Activated CD4-positive, alpha-beta T cell treated with anti-CD3 and anti-CD28 coated beads, Interleukin-2, Interleukin-4, amounts not matched to agents 100 ng/mL and 50 ng/mL, durations not matched to agents 16 hours and 8 hours (primary cell): Measurements from ENCODE around the gene GATA6.
"Not testable (repeated sequence)": the region's sequence is repeated elsewhere in the genome, so short reads cannot be mapped to it uniquely, and the experiment has no call there.

Source experiments
- DNase-seq: peaks from one replicate; pipeline ENCODE4 v3.0.0-alpha.2; 2020; ENCODE audit warnings: low spot score

The GATA6 gene

DNA sequence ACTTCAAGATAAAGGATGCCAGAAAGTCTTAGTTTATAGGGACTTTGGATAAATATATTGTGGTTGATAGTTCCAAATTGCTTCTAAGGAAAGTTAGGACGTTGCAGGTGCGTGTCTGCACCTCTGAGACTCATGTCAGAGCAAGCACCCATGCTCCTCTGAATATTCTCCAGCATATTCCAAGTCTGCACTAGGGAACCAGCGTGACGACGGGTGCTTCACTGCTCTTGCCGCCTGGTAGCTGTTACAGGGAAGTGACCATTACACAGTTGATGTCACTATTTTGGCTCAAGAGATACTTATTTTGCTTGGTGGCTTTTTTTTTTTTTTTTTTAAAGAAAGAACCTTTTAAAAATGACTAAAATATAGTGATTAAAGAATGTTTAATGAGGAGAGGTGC lies 35.6 kb downstream of the GATA6 start:
- DNase-seq, result no peak

DNA sequence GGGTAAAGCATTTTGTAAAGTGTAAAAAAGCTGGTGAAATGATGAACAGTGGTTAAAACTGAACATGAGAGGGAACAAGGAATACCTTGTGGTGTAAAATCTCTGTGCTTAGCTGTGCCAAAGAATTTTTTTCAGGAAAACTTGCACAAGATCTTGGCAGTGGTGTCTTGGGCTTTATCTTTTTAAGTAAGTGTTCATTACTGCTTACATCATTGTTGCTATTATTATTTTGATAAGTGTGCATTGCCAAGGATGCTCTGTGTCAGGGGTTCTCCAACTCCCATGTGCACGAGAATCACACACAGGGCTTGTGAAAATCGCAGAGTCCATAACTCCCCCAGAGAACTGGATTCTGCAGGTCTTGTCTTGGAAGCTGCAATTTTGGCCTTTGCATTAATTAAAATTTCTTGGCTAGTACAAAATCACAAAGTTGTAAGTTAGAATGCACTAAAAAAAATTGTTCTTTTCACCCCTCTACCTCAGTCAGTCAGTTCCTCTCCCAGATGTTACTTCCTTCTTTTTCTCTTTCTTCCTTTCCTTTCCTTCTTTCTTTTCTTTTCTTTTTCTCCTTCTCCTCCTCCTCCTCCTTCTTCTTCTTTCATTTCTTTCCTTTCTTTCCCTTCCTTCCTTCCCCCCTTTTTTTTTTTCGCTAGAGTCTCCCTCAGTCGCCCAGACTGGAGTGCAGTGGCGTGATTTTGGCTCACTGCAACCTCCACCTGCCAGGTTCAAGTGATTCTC lies 37.8 kb downstream of the GATA6 start:
- DNase-seq, result no peak

DNA sequence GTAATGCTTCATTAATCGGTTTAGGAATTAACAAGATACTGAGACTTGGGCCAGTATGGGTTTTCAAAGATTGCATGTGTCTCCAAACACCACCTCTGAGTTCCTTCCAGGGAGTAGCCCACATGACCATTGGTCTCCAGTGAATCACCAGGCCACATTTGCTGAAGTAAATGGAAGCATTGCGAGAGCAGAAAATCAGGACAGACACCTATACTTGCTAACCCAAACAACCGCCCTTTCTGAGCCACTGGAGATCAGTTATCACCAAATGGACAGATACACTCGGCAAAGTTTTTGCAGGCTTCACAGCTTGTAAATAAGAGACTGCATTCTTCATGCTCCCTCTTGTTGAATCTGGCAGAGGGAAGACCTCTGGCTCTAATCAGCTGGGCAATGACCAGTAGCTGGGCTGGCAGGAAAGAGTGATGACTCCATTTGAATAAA lies 40.9 kb downstream of the GATA6 start:
- DNase-seq, result no peak

DNA sequence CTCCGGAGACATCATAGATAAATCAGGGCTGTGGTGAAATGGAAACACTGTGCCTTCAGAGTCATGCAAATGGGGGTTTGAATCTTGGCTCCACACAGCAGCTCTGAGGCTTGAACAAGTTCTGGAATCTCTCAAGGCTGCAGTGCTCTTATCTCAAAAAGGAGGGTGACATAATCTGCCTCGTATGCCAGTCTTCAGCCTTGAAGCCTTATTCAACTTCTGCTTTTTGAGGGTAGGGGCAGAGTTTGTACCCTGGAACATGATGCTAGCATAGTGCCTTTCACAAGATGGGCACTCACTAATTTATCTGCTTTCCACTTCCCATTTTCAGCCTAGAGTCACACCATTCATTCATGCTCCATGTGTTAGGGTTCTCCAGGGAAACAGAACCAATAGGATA lies 42.3 kb downstream of the GATA6 start:
- no peak for DNase-seq

DNA sequence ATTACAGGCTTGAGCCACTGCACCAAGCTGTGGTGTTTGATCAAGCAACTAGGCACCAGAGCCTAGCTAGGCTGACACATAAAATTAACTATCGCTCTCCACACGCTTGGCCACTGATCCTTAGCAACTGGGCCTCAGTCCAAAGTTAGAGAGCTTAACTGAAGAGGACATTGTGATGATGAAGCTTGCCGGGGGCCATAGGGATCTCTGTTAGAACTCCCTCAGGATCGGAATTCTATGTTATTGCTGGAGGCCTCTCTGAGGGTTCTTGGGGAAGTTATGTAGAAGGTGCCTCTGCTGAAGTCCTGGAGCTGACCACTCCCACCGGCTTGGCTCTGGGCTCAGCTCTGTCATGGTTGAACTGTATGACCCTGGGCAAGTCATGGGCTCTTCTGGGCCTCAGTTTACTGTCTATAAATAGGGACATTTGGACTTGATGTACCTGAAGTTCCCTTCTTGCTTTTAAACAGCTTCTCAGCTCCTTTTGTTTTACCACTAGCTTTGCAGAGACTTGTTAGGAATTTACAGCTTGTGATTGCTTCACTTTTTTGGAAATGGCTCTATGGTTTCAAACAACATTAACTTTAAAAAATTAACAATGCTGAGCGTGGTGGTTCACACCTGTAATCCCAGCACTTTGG lies 44.1 kb downstream of the GATA6 start:
- DNase-seq, result no peak

DNA sequence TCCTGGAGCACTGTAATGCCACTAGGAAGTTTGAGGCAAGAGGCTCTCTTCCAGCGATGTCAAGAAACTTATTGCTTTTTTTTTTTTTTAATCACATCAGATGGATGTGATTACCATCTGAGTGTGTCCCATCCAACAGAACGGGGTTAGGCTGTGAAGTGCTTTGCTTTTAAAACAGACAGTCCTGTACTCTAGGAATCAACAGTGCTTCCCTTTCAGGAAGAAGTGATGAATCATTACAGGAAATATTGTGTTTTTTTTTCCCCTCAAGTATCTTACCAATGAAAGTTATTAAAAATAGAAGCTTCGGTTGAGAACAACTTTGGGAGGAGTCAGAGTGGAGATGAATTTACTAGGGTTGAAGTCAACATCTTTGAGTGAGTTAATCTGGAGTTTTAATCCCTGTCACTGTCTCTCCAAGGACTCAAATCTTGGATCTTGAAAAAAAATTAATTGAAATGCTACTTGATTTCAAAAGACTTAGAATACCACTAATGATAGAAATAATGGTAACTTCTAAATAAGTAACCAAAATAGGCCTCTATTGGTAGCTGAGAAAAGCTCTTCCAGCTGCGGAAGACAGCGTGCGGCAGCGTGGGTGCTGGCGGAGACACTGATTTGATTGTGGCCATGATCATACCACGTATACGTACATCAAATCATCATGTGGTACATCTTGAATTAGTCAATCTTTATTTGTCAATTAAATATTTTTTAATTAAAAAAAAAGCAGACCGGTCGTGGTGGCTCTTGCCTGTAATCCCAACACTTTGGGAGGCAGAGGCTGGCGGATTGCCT lies 45.5 kb downstream of the GATA6 start:
- no peak for DNase-seq

DNA sequence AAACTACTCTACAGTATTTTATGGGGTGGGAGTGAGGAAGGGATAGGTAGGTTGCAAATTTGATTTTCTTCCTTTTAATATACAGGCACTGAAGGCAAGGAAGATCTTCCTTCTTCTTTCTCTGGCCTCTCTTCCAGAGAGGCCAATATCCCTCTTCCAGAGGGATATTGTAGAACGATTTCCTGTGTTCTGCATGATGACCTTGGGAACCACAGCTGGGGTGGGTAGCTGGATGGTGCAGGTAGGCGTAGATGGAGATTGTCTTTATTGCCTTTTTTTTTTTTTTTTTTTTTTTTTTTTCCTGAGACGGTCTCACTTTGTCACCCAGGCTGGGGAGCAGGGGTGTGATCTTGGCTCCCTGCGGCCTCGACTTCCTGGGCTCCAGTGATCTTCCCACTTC lies 49.4 kb downstream of the GATA6 start:
- DNase-seq, result no peak

DNA sequence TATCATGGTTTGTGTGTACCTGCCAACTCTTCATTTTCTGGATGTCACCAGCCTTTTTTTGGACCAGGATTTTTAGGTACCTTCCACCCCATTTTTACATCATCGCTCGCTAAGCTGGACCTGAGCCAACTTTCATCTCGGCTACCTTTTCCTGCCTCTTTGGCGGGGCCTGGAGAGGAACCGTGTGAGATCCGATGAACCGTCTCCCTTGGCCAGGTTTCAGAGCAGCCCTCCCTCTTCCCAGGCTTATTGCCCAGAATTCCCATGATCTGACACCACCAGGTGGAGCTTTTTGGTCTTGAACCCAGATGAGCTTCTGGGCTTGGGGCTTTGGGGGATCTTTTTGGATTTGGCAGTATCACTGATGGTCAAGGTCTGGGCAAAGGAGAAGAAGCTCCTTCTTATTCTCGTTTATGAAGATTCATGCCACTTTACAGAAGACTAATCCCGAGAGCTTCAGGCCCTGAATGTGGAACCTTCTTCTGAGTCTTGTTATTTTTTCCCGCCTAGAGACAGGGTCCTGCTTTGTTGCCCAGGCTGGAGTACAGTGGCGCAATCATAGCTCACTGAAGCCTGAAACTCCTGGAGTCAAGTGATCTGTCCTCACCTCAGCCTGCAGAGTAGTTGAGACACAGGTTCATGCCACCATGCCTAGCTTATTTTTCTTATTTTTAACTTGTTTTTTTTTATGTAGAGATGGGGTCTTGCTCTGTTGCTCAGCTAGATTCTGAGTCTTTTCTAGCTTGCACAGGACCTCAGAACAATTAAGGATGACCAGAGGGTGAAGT lies 50.4 kb downstream of the GATA6 start:
- no peak for DNase-seq

DNA sequence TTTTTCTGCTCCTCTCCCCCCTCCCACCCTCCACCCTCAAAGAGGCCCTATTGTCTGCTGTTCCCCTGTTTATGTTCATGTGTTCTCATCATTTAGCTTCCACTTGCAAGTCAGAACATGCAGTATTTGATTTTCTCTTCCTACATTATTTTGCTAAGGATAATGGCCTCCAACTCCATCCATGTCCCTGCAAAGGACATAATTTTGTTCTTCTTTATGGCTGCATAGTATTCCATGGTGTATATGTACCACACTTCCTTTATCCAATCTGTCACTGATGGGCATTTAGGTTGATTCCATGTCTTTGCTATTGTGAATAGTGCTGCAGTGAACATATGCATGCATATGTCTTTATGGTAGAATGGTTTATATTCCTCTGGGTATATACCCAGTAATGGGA lies 51.2 kb downstream of the GATA6 start:
- not testable (repeated sequence) for DNase-seq

DNA sequence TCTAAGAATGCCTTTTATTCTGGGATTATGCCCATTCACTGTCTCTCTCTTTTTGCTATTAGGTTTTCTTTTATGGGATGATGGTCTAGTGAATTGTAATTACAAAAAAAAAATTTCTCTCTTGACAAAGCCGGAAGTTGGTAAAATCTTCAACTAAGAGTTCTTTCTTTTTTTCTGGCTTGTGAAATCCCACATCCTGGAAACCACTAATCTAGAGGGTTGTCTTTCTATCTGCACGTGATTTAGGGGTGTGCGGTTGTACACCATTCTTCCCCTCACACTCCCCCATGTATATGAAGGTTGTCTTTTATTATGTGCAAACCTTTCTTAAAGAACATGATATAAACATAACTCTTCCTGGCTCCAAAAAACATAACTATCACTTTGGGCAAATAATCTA lies 52.0 kb downstream of the GATA6 start:
- DNase-seq, result no peak

DNA sequence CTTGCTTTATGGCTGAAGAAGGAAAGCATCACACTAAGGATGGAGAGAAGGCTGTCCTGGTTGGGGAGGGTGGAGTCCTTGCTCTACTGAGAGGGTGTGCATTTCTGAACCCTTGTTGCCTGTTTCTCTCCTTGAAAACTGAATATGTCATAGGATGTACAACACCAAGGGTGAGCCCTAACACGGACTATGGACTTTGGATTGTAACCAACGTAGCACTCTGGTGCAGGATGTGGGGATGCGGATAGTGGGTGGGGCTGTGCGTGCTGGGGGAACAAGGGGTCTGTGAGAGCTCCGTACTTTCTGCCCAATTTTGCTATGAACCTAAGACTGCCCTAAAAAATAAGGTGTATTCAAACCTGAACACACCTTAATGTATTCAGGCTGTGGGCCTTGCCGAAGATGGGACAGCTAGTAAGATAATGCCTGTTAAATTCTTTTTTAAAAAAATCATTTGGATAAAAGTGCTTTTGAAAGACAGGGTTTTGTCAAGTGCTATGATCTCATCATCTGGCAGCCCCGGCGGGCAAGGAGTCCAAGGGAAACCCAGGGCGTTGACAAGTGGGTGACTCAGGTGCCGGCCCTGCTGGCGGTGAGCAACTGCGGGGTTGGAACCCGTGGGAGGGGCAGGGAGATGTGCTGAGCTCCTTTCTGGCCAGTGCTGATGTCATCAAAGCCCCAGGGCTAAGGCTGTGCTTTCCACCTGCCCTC lies 54.0 kb downstream of the GATA6 start:
- DNase-seq, result no peak

DNA sequence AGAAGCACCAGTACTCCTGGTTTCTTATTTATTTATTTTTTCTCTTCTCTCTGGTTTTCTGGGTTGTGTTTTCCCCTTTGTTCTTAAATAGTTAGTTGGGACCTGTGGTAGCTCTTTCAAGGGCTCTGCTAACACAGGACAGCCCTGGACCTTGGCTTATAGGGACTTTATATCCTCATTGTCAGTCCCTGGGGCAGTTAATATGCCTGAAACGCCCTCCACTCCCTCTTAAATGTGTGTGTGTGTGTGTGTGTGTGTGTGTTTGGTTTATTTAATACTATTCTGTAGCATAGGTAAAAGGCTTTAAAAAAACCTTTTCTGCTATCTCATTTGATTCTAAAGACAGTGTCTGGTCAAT lies 54.6 kb downstream of the GATA6 start:
- DNase-seq, result no peak

DNA sequence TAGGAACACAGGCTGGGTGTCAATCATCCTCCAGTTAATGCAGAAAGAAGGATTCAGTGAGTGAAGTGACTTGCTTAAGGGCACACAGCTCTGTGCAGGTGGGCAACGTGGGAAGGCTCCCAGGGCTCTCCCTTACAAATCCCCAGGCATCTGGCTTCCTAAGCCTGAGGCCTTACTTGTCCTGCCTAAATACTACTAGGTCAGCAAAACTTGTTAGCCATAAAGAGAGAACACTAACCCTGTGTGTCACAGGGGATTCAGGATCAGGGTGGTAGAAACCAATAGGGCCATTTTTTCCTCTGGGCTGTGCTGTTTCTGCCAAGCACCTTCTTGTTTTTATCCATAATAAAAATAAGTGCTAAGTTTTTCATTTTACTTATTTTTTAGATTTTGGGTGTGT lies 55.0 kb downstream of the GATA6 start:
- no peak for DNase-seq

DNA sequence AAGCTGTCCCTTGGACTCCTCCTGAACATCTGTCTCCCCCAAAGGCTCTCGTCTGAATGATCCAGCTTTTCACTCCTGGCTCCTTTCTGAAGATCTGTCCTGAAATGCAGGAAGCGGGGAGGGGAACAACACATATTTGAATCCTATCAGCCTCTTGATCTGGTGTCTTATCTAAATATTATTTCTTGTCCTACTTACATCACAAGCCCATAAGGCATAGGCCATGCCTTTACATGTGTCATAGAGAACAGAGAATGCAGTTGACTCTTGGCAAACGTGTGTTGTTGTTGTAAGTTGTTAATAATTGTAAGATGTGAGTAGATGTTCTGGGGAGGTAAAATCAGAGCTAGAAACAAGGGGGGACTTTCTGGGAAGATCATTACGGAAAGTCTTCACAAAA lies 57.4 kb downstream of the GATA6 start:
- no peak for DNase-seq

DNA sequence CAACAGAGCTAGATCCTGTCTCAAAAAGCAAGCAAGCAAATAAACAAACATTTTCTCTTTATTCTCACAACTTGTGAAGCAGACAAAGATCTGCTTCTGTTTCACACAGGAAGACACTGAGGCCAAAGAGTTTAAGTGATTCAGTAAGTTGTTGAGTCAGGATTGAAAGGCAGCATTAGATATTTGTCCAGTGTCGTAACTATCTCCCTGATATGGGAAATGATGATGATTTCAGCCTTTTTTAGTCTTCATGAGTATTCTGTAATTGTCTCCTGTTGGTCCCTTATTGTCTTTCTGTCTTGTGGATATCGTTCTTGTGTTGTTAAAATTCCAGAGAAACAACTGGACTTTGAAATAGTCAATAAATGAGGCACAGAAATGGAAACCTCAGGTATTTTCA lies 59.6 kb downstream of the GATA6 start:
- DNase-seq, result no peak

DNA sequence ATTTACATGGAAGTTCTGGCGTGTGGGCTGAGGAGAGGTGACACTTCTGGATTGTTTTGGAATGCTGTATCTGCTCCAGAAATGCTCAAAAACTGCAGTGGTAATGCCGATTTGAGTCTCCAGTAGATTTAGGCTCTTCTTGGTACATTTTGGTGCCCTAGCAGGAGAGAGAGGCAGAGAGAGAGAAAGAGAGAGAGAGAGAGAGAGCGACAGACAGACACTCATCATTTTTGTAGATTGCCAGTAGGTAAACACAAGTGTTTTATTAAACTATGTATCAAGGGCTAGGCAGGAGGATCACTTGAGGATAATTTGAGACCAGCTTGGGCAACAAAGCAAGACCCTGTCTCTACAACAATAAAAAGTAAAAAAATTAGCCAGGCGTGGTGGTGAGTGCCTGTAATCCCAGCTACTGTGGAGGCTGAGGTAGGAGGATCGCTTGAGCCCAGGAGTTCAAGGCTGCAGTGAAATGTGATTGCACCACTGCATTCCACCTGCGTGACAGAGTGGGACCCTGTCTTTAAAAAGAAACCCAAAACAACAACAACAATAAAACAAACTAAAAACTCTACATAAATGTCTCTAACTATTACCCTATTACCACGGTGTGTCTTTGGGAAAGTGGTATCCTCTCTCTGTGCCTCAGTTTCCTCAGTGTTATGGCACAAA lies 60.2 kb downstream of the GATA6 start:
- no peak for DNase-seq

DNA sequence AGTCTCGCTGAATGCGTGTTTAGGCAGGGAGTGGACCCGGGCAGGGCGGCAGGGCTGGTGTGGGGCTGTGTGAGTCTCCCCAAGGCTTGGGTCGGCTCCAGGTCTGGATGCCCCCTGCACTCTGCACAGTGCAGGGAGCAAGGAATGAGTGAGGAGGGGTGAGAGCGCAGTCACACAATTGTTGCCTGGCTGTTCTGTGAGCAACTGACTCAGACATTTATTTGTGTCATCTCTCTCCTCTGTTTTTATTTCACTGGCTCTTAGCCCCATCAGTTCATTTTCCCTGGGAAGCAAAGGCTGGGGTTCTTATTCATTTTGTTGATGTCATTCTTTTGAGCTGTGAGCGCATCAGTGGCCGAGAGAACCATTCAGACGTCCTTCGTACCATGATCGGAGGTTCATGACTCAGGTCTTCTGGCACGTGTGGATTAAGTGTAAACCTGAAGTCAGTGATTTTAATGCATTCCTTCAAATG lies 61.1 kb downstream of the GATA6 start:
- no peak for DNase-seq

DNA sequence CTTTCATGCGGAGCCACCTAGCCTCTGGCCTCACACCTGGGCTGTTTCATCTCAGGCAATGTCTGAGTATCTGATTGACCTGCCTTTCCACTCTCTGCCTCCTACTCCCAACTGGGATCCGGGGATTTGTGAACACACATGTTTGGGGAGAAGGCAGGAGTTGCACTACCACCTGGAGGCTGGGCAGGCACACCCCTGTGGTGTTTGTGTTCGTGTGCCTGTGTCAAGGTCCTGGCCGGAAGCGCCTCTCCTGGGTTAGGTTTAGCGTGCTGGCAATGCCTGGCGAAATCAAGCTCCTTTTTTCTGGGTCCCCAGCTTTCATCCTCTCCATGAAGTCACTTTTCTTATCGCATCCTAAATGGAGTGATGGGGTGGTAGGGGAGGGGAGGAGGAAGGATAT lies 63.9 kb downstream of the GATA6 start:
- no peak for DNase-seq

DNA sequence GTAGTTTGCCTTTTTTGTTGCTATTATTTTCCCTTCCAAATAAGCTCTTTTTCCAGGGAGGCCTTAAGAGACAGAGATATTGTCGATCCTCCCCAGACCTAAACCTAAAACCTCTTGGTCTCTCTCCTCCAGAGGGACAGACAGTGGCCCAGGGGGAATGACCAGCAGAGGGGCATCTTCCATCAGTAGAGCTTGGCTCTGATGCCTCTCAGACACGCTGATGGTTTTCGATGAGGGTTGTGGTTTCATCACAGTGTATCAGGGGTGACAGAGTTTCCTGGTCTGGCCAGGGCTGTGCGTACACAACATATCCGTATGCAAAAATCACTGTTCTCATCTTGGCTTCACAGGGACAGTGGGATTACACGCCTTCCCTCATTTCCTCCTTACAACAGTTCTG lies 68.6 kb downstream of the GATA6 start:
- DNase-seq, result no peak

DNA sequence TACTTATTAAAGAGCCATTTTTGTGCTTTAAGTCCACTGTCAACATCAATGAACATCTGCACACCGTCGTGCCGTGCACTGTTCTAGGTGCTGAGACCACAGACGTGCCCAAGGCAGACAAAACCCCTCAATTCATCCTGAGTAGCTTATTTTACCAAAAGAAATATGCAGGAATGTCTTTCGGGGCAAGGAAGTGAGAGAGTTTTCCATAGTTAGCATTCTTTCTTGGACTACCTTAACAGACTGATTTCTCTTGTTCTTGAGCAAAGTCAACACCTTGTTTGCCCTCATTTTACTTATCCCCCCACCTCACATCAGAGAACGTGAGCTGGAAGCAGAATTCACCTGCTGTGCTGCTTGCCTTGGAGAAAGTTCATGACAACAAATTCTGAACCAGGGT lies 69.3 kb downstream of the GATA6 start:
- DNase-seq, result no peak

DNA sequence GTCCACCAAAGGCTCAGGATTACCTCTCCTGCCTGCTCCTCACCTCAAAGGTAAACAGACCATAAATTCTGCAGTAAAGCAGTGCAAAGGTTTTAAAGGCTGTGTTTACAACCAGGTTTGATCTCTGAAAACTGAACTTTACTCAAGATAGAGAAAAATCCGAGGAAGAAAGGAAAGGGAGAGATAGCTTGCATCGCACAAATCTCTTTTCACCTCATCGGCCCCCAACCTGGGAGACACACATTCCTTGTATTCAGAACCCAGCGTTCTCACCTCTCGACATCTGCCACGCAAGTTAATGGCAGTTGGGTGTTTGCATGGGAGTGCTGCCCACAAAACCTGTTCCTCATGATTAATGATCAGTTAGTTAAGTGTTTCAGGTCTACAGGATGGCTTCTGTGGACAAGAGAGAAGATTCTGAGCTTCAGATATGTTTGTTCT lies 72.6 kb downstream of the GATA6 start:
- no peak for DNase-seq
